GM21526 (cell line): ENCODE data around the gene TNRC6B.
"Not testable (repeated sequence)": the region's sequence is repeated elsewhere in the genome, so short reads cannot be mapped to it uniquely, and the experiment has no call there.

Source experiments
- ATAC-seq: cut with Tn5 transposase; IDR thresholded peaks from one replicate; pipeline ENCODE4 v1.9.1; 2021; ENCODE audit warnings: moderate library complexity; ENCODE audit not compliant: unreplicated experiment, low FRiP score

TNRC6B gene

DNA sequence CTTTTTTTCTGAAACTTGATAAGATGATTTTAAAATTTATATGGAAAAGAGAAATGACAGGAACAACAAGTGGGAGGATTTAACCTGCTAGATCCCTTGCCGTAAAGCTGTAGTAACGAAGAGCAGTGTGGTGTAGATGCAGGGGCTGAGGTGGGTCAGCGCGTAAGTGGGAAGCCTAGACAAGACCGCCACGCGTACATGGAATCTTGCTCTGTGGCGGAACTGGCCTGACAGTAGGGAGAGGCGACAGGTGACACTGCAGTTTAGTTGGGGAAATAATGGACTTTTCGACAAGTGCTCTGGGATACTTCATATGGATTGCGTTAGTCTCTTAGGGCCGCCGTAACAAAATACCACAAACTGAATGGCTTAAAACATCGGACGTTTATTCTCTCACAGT lies 28.8 kb downstream of the TNRC6B start:
- no peak for ATAC-seq

GRCh38 chr22:40210818-40211217 lies 33.1 kb downstream of the TNRC6B start:
- no peak for ATAC-seq

DNA sequence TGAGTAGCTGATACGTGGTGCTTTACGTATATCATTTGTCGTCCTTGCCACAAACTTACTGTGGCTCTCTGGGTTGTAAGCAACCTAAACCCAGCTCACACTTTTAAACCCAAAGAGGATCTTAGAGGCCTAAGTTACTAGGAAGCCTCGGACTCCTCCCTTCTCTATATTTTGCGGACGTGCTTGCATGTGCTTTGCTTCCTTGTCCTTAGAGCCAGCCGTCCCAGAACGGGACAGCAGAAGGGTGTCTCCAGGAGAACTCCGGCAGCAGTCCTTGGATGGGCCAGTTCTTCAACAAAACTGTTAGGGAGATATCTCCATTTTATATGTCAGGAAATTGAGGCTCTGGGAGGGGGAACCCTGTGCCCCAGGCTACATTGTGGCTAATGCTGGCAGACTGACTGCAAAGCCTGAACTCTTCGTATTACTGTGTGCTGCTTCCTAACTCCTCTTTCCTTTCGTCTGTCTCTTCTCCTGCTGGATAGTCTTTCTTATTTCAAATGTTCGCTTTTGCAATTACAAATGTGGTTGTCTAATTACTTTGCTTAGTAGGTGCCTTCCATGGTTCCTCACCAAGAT lies 33.8 kb downstream of the TNRC6B start:
- no peak for ATAC-seq

DNA sequence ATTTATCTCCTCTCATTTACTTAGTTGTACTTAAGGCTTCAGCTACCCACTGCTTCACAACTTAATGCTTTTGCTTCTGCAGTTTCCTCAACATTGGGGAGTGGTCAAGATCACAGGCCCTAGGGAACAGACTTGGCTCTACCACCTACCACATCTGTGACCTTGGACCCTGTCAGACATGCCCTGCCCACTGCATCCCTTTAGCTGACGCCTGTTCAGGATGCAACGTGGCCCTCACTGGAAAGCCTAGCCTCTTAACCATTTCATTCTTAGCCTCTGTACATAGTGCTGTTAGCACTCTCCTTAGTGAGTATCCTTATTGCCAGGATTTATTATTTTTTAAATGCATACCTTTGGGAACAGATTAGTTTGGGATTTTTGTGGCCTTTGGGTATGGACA lies 34.4 kb downstream of the TNRC6B start:
- no peak for ATAC-seq

- ATAC-seq = no peak
Measured at GRCh38 chr22:40213478-40213877, 35.8 kb downstream of the TNRC6B start.

DNA sequence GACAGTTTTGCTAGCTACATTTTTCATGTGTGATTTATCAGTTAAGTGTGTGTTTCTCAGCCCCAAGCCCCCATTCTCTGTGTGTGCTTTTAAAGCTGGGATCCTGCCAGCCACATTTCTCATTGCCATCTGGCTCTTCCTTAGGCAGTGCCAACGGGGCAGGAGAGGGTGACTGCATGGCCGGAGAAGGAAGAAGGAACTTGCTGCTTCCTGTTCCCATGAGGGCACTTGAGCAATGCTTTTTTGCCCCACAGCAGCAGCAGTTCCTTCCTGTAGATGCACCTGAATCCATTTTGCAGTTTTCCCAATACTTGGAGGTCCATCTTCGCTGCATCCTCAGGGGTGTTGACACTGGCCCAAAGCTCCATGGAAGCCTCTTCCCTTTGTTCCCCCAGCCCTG lies 37.5 kb downstream of the TNRC6B start:
- no peak for ATAC-seq

DNA sequence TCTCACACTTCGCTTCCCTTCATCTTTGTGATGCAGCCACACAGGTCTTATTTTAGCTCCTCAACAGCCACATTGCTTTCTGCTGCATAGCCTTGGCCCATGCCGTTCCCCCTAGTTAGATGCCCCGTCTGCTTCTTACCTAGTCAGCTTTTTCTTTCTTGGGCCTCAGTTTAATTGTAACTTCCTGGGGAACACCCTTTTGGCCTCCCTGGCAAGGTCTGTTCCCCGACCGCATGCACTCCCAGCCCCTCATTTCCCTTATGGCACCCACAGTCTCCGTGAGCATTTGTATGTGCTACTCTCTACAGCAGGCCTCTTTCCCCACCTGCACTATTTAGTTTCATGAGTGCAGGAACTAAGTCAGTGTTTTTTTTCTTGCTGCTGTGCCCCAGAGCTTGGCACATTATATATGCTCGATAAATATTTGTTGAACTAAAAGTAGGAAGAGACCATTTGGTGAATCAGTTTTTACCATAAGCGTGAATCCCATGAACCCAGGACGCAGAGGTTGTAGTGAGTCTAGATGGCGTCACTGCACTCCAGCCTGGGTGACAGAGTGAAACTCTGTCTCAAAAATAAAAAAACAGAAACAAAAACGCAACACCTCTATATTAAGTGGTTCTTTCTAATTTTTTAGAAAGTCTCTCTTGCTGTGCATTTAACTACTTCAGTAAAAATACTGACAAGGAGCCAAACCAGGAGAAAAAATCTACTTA lies 38.5 kb downstream of the TNRC6B start:
- no peak for ATAC-seq

- no peak for ATAC-seq
Measured at GRCh38 chr22:40218152-40218551, 40.4 kb downstream of the TNRC6B start.

DNA sequence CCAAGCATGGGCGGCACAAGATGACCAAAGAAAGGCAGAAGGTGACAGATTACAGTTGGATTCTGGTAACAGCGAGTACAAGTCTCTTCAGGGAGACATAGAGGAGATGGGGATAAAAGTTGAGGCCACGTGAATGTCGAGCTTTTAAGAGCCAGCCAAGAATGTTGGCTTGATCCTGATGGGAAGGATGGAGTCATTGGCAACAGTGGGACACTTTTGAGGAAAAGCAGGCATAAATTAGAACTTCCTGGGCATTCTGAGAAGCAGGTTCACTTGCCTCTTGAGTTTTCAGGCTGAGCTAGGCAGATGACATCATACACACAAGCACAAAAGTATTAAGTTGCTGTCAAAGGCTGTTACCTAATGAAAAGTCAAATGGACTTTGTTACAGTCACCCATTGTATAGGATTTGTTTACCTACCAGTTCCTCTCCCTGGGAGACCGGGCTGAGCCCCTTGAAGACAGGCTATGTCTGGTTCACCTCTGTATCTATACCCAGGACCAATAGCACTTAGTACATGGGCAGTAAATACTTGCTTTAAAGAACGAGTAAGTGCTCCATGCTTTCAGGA lies 41.1 kb downstream of the TNRC6B start:
- no peak for ATAC-seq

GRCh38 chr22:40220316-40221054 lies 42.8 kb downstream of the TNRC6B start:
- ATAC-seq = no peak

DNA sequence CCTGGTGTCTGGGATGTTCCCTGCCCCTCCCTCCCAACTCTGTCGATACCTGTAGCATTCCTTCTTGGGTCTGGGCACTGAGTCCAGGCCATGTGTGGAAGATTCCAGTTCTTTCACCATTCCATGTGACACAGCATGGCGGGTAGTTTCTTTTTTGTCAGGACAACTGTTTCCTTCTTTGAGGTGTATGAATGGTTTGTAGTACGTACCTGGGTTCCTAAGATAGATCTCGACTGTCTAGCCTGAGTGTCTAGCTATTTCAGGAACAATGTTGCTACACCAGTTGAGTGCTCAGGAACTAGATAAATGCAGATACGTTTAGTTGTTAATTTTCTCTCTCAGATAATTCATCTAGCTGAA lies 43.3 kb downstream of the TNRC6B start:
- no peak for ATAC-seq

DNA sequence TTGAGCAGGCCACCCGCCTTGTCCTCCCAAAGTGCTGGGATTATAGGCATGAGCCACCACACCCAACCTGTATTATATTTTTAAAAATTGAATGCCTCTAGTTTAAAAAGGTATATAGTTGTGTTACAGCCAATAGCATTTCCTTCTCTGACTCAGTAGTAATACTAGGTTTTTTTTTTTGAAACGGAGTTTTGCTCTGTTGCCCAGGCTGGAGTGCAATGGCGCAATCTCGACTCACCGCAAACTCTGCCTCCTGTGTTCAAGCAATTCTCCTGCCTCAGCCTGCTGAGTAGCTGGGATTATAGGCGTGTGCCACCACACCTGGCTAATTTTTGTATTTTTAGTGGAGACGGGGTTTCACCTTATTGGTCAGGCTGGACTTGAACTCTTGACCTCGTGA lies 45.3 kb downstream of the TNRC6B start:
- ATAC-seq = not testable (repeated sequence)

DNA sequence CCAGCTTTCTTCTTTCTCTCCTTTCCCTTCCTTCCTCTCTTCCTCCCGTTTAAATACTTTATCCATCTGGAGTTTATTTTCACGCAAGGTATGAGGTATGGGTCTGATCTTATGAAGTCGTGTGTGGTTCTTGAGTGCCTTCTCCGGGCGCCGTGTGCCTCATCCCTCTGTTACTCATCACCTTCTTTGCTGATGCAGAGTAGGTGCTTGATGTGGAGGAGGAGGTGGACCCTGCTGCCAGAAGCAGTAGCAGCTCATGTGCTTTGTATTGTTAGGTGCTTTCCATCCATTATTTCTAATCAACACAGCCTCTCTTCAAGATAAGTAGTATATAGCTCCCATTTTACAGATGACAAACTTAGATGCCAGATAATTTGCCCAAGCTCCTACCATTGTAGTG lies 47.0 kb downstream of the TNRC6B start:
- ATAC-seq = no peak

GRCh38 chr22:40226620-40227019 lies 48.9 kb downstream of the TNRC6B start:
- no peak for ATAC-seq

- ATAC-seq = no peak
Measured at GRCh38 chr22:40231618-40232313, 54.0 kb downstream of the TNRC6B start.

DNA sequence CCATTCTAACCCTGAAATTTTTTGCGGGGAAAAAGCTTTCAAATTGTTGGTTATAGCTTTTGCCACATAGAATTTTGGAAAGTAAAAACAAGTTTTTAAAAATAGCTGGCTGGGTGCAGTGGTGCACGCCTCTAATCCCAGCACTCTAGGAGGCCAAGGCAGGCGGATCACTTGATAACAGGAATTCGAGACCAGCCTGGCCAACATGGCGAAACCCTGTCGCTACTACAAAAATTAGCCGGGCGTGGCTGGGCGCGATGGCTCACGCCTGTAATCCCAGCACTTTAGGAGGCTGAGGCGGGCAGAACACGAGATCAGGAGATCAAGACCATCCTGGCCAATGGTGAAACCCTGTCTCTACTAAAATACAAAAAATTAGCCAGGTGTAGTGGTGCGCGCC lies 54.9 kb downstream of the TNRC6B start:
- no peak for ATAC-seq

GRCh38 chr22:40233886-40234285 lies 56.2 kb downstream of the TNRC6B start:
- no peak for ATAC-seq

DNA sequence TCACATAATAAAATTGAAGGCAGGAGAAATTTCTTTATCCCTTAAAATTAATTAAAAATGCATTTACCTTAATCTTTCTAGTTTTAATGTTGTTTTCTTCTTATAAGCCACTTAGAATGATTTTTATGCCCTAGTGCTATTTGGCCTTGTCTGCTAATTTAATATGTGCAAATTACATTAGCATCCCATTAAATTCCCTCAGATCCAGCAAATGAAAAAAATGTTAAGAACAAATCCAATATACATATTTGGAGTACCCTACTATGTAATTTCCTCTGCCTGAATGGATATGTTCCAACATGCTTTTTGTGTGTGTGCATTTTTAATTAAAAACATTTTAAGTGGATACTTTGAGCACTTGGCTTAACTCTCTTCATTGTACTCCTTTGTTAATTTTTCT lies 56.9 kb downstream of the TNRC6B start:
- no peak for ATAC-seq

- ATAC-seq = no peak
Measured at GRCh38 chr22:40235308-40235707, 57.6 kb downstream of the TNRC6B start.

DNA sequence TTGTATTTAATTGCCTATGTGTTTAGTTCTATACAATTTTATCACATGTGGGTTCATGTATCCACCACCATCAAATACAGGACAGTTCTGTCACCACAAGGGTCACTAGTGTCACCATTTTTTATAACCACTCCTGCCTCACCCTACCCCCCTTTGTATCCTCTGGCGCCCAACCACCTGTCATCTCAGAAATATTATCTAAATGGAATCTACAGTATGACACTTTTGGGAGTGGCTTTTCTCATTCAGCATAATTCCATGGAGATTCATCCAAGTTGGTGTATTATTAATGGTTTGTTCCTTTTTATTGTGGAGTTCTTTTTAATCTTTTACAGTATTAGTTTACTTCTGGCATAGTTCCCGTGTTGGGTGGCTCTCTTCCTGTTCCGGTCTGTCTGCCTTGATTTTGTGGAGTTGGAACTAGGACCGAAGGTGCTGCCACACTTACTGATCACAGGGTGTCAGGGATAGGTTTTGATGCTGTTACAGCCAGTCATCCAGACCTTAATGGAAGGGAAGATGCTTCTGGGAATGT lies 58.5 kb downstream of the TNRC6B start:
- no peak for ATAC-seq

GRCh38 chr22:40237241-40237640 lies 59.5 kb downstream of the TNRC6B start:
- ATAC-seq = no peak
